ENCODE measurements around the gene PANK2. TPM values are rescaled to one million over a fixed set of nuclear protein-coding genes. Genes with fewer than 3 reads are reported as not detected.
A peak's percentile ranks its signal among the peaks of the same experiment; 100 is the strongest.

Gene PANK2
- polyA plus RNA-seq, 1 of the 3 experiments (the other 2 are of a cell fraction), result 17.7 TPM

- H3K4me3 ChIP-seq (ENCODE audit: low read depth in 2 of 2, low read length in 1 of 2), result peak overlapping the region; percentile 81 to 100
- peaks cover 15% of the 10 kb centered on the region in 2 experiments for H3K4me1 ChIP-seq (ENCODE audit: control insufficient read depth in 1 of 2, insufficient read depth in 2 of 2, low read depth in 1 of 2, low read length in 1 of 2)
- peak overlapping the region; percentile 93 for H3K4me2 ChIP-seq
- 2% methylated on average over 3 of the region's 3 CpGs for WGBS (ENCODE audit: low lambda C conversion rate)
- H4K20me1 ChIP-seq (ENCODE audit: insufficient read depth), result peaks cover 57% of the 10 kb centered on the region
- H3K27me3 ChIP-seq (ENCODE audit: insufficient read depth), result no peaks in the 10 kb centered on the region
- no peak for DNase-seq
- peak overlapping the region; percentile 98 for H3K9ac ChIP-seq
- H3K79me2 ChIP-seq (ENCODE audit: insufficient read depth), result peaks cover 96% of the 10 kb centered on the region
- H3K9me3 ChIP-seq, result no peaks in the 10 kb centered on the region
- peaks cover 0 to 26% of the 10 kb centered on the region in 2 experiments for H3K36me3 ChIP-seq (replicated peaks in 1 of 2; ENCODE audit: control insufficient read depth in 1 of 2, insufficient read depth in 2 of 2, low read length in 1 of 2)
- no peak for TF ChIP-seq FOXM1 (IDR thresholded peaks at IDR 0.05; ENCODE audit: low read depth)
- peak; percentile 82; the same call in 1 of the 2 replicates for TF ChIP-seq YY1 (IDR thresholded peaks at IDR 0.05; ENCODE audit: low read depth)
- 0 out of 2 replicates have a peak, but pooled peaks have one; percentile 7 for TF ChIP-seq POLR2AphosphoS5 (IDR thresholded peaks at IDR 0.05; ENCODE audit: low read depth, low read length)
- no peak overlapping the region for H2AFZ ChIP-seq (ENCODE audit: low read depth)
- peaks cover 21% of the 10 kb centered on the region for H3F3A ChIP-seq (replicated peaks; ENCODE audit: insufficient read depth)
- ChIA-PET POLR2A (interaction anchor here (1.0 kb wide), 1 partner anchor 125 kb away, joined by 3 read pairs; the partner anchor contains the start of gene RNF24), CTCF (interaction anchor here (0.7 to 1.1 kb wide), 2 partner anchors 21 to 103 kb away, joined by 3 to 4 read pairs; no protein-coding TSS in a partner anchor)
- peak overlapping the region; percentile 69 to 96 for H3K27ac ChIP-seq (ENCODE audit: low read depth in 2 of 2, low read length in 1 of 2)
- no peaks in the 10 kb centered on the region for H3K9me2 ChIP-seq
These were observed 1.2 kb downstream of the PANK2 start for GRCh38 chr20:3890398-3890751.

GRCh38 chr20:3890999-3891929 lies 2.1 kb downstream of the PANK2 start:
- 30% methylated on average over 16 of the region's 16 CpGs for WGBS (ENCODE audit: low lambda C conversion rate)
- Histone ChIP-seq H3K27me3 (ENCODE audit: insufficient read depth) (no peaks in the 10 kb centered on the region), H3K4me1 (ENCODE audit: control insufficient read depth in 1 of 2, insufficient read depth in 2 of 2, low read depth in 1 of 2, low read length in 1 of 2) (peaks cover 15 to 19% of the 10 kb centered on the region in 2 experiments), H3K79me2 (ENCODE audit: insufficient read depth) (peaks cover 96% of the 10 kb centered on the region), H3K4me3 (ENCODE audit: low read depth in 2 of 2, low read length in 1 of 2) (peak overlapping the region; percentile 81 to 100), H4K20me1 (ENCODE audit: insufficient read depth) (peaks cover 66% of the 10 kb centered on the region), H3K9me2 (no peaks in the 10 kb centered on the region), H3K36me3 (replicated peaks in 1 of 2; ENCODE audit: control insufficient read depth in 1 of 2, insufficient read depth in 2 of 2, low read length in 1 of 2) (peaks cover 0 to 21% of the 10 kb centered on the region in 2 experiments), H3K4me2 (peak overlapping the region; percentile 93), H2AFZ (ENCODE audit: low read depth) (no peak overlapping the region), H3K27ac (ENCODE audit: low read depth in 2 of 2, low read length in 1 of 2) (peak overlapping the region in 1 of 2 experiments; percentile 96; a peak in 1 of 4 replicates), H3F3A (replicated peaks; ENCODE audit: insufficient read depth) (peaks cover 21% of the 10 kb centered on the region), H3K9ac (peak overlapping the region; percentile 98), H3K9me3 (no peaks in the 10 kb centered on the region)
- no peak for DNase-seq
- CTCF ChIA-PET, result interaction anchor here (0.6 to 1.5 kb wide), 3 partner anchors 36 to 194 kb away, joined by 3 to 6 read pairs (median 4); no protein-coding TSS in a partner anchor
- POLR2A ChIA-PET, result interaction anchor here (1.0 kb wide), 1 partner anchor 124 kb away, joined by 3 read pairs; the partner anchor contains the start of gene RNF24
- TF ChIP-seq RAD21 (IDR thresholded peaks at IDR 0.05; ENCODE audit: low read length), result no peak
- no peak for TF ChIP-seq REST (IDR thresholded peaks at IDR 0.05; ENCODE audit: low read depth, low read length)
- TF ChIP-seq MAX (IDR thresholded peaks at IDR 0.05; ENCODE audit: low read depth), result no peak
- no peak for TF ChIP-seq ZBTB33 (IDR thresholded peaks at IDR 0.05; ENCODE audit: borderline replicate concordance, low read depth)
- no peak for TF ChIP-seq IRF3 (IDR thresholded peaks at IDR 0.05; ENCODE audit: low read depth, low read length)
- TF ChIP-seq EZH2phosphoT487 (IDR thresholded peaks at IDR 0.05; ENCODE audit: borderline replicate concordance, low read depth), result no peak
- TF ChIP-seq USF1 (IDR thresholded peaks at IDR 0.05; ENCODE audit: borderline replicate concordance, low read depth), result no peak
- no peak for TF ChIP-seq TCF12 (IDR thresholded peaks at IDR 0.05)
- TF ChIP-seq SIN3A (IDR thresholded peaks at IDR 0.05; ENCODE audit: borderline replicate concordance, low read depth, low read length), result no peak
- TF ChIP-seq GATA2 (CRISPR knock-in tag; IDR thresholded peaks at IDR 0.05), result no peak
- TF ChIP-seq FOSL2 (IDR thresholded peaks at IDR 0.05; ENCODE audit: borderline replicate concordance, low read depth), result no peak
- no peak for TF ChIP-seq SMC3 (IDR thresholded peaks at IDR 0.05; ENCODE audit: low read depth, low read length)
- TF ChIP-seq FOXJ3 (CRISPR knock-in tag; IDR thresholded peaks at IDR 0.05), result no peak
